Erythroblast (primary cell): ENCODE measurements around the gene PRDM15.

Source experiments
- DNase-seq, 2 experiments: peaks; one replicate each; lab custom pipeline; 2025; lab: John Stamatoyannopoulos, UW
- GATA1 ChIP-seq: IDR thresholded peaks from 2 replicates; pipeline ENCODE4 v1.6.1; 2011; ENCODE audit warnings: low read depth, mild to moderate bottlenecking, control low read depth, low read length, moderate library complexity
- POLR2A ChIP-seq: IDR thresholded peaks from 2 replicates; pipeline ENCODE4 v1.6.1; 2011; ENCODE audit warnings: mild to moderate bottlenecking, low read length

PRDM15 gene

DNA sequence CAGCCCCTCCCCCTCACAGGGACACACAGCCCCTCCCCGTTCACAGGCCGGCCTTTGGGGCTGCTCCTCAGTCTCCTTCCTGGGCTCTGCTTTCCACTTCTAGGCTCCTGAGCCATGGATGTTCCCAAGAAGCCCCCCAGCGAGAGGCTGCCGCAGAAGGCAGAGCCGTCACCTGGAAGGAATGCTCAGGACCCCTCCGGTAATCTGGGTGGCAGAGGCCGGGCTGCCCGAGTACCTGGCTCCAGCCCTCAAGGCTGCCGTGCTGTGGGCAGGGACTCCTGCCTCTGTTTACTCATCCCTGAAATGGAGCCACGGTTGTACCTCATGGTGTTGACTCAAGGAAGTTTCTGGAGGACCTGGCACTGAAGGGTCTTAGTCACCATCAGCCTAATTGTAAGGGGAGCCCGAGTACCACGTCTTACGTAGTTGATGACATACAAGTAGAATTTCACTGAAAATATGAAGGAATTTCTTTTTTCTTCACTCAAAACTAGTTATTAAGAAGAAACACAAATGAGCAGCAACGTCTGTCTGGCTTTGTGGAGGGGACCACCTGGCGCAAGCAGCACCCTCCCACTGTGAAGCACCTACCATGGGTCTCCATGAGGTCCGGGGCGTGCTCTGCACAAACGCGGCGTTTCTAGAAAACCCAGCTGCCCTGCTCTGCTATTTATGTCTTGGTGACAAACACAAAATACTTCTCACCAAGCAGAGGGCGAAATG is 33.7 kb downstream of the PRDM15 start:
- TF ChIP-seq POLR2A (no peak), GATA1 (no peak)
- no peak for DNase-seq

DNA sequence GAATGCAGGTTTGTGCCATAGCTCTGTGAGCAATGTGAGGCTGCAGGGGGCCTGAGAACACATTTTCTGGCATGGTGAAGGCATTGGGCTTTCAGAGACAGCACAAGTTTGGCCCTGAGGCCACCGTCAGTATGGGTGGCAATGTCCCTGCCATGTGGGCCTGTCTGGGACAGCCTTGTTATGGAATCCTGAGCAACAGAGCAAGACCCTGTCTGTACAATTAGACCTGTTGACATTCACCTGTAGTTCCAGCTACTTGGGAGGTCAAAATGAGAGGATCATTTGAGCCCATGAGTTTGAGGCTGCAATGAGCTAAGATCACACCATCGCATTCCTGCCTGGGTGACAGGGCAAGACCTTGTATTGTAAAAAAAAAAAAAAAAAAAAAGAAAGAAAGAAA is 35.6 kb downstream of the PRDM15 start:
- TF ChIP-seq POLR2A (no peak), GATA1 (no peak)
- DNase-seq, result no peak

DNA sequence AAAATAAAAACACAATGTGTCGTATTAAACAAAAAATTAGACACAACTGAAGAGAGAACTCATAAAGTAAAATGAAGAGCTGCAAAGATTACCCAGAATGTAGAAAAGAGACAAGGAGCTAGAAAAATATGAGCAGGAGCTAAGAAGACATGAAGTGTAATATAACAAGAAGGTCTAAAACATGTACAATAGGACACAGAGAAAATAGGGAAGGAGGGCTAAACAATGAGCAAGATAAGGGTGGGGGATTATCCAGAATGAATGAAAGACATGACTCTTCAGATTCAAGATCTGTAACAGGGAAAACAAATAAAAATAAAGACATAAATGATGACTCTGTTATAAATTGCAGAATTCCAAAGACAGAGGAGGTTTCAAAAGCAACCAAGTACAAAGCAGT is 38.3 kb downstream of the PRDM15 start:
- TF ChIP-seq POLR2A (no peak), GATA1 (no peak)
- DNase-seq, result no peak

DNA sequence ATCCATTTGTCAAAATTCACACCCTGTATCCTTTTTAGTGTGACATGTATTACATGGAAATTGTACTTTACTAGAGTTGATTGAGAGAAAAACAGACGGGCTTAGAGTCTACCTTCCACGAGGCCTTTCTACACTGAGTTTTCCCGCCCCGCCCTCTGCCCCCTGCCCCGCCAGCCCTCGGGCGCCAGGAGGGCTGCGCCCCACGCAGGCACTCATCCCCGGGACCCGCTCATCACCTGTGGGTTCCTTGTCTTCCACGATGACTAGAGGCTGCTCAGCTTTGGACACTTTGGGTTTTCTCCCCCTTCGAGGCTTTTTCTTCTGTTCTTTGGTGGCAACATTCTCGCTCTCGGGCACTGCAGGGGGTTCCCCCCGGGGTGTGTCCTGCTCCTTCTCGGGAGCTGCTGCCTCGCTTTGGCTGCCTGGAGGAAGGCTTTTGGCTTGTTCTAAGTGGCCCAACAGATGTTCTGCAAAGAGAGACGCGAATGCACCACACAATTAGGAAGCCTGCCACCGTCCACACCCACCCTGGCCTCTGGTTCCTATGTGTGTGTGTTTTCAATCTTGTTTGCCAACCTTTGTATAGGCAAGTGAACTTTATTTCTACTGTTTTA is 39.6 kb downstream of the PRDM15 start:
- no peak for DNase-seq
- TF ChIP-seq GATA1, result no peak
- no peak for TF ChIP-seq POLR2A

DNA sequence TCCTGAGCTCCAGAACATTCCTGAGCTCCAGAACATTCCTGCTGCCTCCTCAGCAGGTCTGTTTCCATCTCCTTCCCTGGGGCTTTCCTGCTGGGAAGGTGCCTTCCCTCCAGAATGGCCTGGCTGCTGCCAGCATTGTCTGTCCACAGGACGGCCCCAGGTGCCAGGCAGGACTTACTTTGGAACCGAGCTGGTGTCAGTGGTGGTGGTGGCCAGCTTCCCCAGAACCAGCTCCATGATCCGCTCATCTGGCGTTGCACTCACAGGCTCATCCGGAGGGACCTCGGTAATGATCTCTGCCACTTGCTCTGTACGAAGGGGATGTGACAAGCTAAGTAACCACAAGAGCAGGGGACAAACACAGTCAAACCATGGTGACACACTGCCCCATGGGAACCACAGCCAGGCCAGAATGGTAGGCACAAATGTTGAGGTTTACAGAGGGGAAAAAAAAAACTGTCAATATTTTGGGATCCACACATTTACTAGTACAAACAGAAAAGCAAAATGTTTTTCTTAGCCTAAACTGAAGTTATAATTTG is 41.3 kb downstream of the PRDM15 start:
- TF ChIP-seq POLR2A (no peak), GATA1 (no peak)
- DNase-seq, result no peak

DNA sequence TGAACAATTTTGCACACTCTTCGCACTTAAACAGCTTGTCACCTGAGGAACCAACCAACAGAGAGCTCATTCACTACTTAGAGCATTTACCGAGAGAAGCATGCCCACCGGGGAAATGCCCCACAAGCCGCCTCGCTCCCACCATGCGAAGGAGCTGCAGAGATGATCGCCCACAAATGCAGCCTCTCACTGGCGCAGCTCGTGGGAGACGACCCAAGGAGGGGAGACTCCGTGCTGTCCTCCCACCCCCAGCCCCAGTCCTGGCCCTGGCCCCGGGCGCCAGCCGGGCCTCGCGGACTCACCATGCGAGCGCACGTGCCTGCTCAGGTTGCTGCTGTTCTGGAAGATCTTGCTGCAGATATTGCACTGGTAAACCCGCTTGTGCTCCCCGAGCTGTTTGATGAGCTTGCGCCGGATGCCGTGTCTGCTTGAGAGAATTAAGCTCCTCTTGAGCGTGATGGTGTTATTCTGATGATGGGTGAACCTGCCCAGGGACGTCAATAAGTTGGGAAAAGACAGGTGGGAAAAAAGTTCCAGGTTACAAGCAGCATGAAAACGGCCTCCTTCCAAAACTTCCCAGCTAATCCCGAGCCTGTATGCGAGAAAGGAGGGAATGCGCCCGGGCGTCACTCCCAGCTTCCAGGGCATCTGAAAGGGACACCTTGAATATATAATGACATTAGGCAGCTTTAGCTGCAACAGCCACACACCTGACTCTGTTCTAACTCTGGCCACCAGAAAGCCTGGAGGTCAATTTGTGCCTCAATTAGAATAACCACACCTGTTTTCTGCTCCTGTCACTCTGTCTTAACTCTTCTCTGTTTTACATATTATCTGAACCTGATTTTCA is 42.8 kb downstream of the PRDM15 start:
- DNase-seq, result no peak
- no peak for TF ChIP-seq POLR2A
- no peak for TF ChIP-seq GATA1

DNA sequence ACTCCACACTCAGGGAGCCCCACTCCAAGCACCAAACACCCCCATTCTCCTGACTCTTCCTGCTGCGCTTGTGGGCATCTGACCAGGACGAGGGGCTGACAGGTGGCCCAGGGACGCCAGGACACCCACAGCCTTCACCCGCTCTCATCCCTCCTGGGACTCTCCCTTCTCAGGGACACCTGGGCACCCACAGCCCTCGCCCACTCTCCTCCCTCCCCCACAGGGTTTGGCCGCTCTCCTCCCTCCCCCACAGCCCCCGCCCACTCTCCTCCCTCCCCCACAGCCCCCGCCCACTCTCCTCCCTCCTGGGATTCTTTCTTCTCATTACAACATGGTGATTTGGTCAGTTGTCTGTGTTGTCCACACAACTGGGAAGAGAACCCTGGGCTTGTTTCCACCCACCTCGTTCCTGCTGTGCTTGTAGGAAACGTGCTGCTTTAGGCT is 43.4 kb downstream of the PRDM15 start:
- no peak for DNase-seq
- TF ChIP-seq POLR2A (no peak), GATA1 (no peak)

DNA sequence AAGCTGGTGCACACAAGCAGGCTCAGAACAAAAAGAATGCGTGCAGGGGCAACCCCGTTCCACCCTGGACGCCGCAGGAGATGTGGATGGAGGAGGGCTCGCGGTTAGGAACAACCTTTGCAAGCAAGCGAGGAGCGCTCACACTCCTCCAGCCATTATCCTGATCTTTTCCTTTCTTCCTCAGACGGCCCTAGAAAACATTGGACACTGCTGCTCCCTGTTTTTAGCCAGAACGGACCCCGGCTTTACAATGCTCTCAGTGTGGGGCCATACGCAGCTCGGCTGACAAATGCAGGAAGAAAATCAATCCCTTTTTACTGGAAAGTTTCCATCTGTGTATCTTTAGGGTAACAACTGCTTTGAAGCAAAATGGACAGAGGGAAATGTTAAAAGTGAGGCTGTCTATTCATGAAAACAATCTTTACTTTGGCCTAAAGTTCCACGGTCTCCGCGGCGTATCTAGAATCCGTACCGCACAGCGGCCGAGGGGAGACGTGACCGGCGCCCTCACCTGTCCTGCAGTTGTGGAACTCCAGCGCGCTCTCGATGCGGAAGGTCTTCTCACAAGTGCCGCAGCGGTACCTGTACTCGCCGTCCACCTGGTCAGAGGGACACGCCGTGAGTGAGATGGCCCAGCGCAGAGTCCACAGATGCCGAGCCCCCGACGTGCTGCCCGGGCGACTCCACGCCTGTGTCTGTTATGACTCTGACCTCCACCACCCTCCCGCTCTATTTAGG is 44.0 kb downstream of the PRDM15 start:
- no peak for DNase-seq
- no peak for TF ChIP-seq POLR2A
- TF ChIP-seq GATA1, result no peak

DNA sequence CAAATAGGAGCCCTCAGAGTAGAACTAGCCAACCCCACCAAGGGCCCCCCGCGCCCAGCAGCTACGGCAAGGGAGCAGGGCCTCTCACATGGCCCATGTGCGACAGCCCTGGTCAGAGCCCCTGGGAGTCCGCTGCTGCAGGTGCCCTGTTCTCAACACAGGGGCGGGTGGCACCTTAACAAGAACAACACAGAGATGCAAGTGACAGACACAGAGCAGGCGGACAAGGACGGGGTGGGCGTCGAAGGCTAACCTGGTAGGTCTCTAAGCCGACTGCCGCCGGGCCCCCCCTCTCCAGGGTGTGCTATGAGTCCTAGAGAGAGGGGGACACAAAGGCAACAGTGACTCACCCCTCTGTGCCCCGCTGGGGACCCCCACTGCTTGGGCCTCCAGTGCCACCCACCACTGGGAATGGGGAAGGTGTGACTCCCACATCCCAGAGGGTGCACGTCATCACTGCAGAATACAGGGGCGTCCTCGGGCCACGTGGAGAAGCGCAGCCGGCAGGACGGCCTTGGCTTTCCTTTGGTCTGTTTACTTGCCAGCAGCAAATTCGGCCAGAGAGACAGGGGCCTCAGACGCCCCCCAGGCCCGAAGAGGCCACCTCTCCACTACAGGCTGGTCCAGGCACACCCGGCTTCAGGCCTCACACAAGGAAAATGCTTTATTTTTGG is 44.8 kb downstream of the PRDM15 start:
- no peak for DNase-seq
- no peak for TF ChIP-seq GATA1
- no peak for TF ChIP-seq POLR2A

DNA sequence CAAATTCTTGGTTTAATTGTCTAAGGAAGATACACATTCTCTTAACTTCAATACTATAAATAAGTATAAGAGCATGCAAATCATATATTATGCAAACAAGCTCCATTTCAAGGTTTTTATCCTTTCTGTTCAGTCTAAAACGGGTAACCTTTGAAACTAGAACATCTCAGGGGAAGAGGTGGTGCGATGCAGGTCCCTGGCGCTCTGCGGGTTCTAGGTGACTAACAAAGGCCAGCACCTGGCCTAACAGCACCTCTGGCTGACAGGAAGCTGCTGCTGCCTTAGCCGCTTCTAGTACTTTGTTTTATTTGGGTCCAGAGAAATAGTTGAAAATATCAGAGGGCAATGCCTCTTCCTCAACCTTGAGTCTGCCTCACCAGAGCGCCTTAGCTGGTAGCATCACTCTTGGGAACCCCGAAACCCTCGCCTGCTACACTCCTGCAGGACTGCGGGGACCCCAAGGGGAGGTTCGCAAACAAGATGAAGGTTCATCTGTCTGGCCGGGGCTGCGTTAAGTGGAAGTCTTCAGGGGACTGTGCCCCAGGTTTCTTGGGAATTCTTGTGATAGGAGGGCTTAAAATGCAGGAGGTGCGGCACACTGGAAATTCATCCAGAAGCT is 45.5 kb downstream of the PRDM15 start:
- DNase-seq, result no peak

DNA sequence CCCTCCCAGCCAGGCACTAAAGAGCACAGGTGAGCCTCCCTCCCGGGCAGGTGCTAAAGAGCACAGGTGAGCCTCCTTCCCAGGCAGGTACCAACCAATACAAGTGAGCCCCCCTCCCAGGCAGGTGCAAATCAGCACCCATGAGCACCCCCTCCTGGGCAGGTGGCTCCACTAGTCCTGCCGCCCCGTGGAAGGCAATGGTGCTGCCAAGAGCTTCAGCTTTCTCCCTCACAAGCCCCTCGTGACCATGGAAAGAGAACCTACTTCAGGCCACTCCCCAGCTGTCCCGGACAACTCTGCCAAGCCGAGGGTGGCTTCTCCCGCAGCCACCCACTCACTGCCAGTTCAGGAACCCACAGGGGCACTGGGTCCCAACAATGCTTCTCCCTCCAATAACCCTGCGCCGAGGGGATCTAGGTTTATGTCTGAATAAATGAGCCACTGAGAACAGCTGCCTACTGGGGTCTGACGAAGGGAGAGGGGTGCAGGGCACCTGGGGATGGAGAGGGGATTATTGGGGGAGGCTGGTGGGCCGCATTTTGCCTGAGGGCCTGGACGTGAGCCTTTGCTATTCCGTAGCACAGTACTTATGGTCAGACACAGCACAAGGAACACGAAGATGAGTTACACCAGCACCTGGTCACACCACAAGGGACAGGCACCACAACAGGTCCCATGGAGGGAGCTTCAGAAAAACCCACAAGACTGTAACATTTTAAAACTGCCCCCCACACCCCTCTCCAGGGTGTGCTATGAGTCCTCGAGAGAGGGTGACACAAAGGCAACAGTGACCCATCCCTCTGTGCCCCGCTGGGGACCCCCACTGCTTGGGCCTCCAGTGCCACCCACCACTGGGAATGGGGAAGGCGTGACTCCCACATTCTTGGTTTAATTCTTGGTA is 46.3 kb downstream of the PRDM15 start:
- TF ChIP-seq POLR2A, result no peak
- no peak for TF ChIP-seq GATA1
- no peak for DNase-seq

More for the DNA sequence above, 45.5 kb downstream of the PRDM15 start:
- TF ChIP-seq POLR2A (no peak), GATA1 (no peak)
